8988T (cell line): ENCODE measurements around the gene CCDC8.
"Not testable (repeated sequence)": the region's sequence is repeated elsewhere in the genome, so short reads cannot be mapped to it uniquely, and the experiment has no call there.

Source experiments
- DNase-seq: peaks from one replicate; pipeline ENCODE4 v3.0.0; 2011

CCDC8 gene

GRCh38 chr19:46428239-46429135 is 15.1 kb upstream of the CCDC8 start, which contains the start of gene PNMA8C:
TSS of gene PNMA8C (minus strand) at chr19:46428936. CDS start at chr19:46428359, 577 bp downstream.
- DNase-seq: no peak

GRCh38 chr19:46427518-46428045 is 14.2 kb upstream of the CCDC8 start:
- DNase-seq: no peak

GRCh38 chr19:46426506-46427162 is 13.3 kb upstream of the CCDC8 start:
- DNase-seq: no peak

- no peak for DNase-seq
These were observed 12.7 kb upstream of the CCDC8 start for GRCh38 chr19:46426035-46426505.

GRCh38 chr19:46423188-46423587 is 9.8 kb upstream of the CCDC8 start:
- DNase-seq: no peak

GRCh38 chr19:46422344-46422743 is 9.0 kb upstream of the CCDC8 start:
- no peak for DNase-seq

- no peak for DNase-seq
These were observed 6.7 kb upstream of the CCDC8 start for GRCh38 chr19:46420056-46420455.

GRCh38 chr19:46415804-46416709 is 2.7 kb upstream of the CCDC8 start:
- DNase-seq: not testable (repeated sequence)

GRCh38 chr19:46414899-46415298 is 1.5 kb upstream of the CCDC8 start:
- DNase-seq: not testable (repeated sequence)

- DNase-seq: no peak
These were observed 608 bp downstream of the CCDC8 start for GRCh38 chr19:46412650-46413261.

- DNase-seq: no peak
These were observed 1.3 kb downstream of the CCDC8 start for GRCh38 chr19:46411925-46412649.

GRCh38 chr19:46411088-46411924 is 2.1 kb downstream of the CCDC8 start:
- DNase-seq: no peak

- DNase-seq: no peak
These were observed 2.9 kb downstream of the CCDC8 start for GRCh38 chr19:46410205-46411087.

GRCh38 chr19:46409191-46409590 is 4.2 kb downstream of the CCDC8 start:
- DNase-seq: no peak

- no peak for DNase-seq
These were observed 4.7 kb downstream of the CCDC8 start for GRCh38 chr19:46408664-46409039.

- no peak for DNase-seq
These were observed 5.3 kb downstream of the CCDC8 start for GRCh38 chr19:46407856-46408663.

- no peak for DNase-seq
These were observed 6.4 kb downstream of the CCDC8 start for GRCh38 chr19:46406976-46407375.

GRCh38 chr19:46404753-46405468 is 8.5 kb downstream of the CCDC8 start:
- DNase-seq: no peak
